GM19397 (cell line): ENCODE data around the gene FZD2.
"Not testable (repeated sequence)": the region's sequence is repeated elsewhere in the genome, so short reads cannot be mapped to it uniquely, and the experiment has no call there.

Experiments
- ATAC-seq: cut with Tn5 transposase; IDR thresholded peaks from one replicate; pipeline ENCODE4 v1.9.1; 2021; ENCODE audit warnings: mild to moderate bottlenecking, moderate library complexity; ENCODE audit not compliant: unreplicated experiment

FZD2 gene

GRCh38 chr17:44556832-44557606 lies at the start of gene FZD2:
FZD2 (plus strand) TSS chr17:44557484; CDS start chr17:44557689, 205 bp downstream.
- ATAC-seq: no peak

DNA sequence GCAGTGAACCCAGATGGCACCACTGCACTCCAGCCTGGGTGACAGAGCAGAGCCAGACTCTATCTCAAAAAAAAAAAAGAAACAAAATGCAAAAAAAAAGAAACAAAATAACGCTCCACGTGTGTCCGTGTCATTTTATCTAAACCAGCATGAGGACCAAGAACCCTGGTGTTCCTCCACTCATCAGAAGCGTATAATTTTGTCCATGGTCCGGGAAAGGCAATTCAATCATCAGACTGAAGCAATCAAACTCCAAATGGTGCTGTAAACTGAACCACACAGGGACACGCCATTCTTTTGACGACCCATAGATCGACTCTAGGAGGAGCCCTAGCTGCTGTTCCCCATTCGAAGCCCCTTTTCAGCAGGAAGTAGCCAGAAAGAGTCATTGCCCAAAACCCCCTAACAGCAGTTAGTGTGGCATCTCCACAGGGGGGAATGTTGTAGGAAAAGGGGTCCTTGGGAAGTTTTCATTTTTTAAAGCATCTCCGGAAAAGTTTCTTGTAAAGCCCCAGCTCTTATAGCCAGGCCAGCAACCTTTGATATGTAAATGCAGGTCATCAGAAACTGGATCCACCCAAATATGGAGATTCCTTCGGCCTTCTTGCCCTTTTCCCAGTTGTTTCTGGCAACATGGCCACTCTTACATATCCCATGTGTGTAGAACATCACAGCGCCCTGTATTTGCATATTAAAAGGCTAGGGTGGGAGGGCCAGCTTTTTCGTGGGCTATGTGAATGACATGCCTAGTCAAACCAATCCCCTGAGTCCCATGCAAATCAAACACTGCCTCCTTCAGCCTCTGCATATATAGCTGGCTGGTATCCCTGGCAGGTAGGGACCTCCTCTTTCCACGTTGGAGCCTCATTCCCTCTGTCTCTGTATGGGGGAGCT lies 45.8 kb upstream of the FZD2 start:
- not testable (repeated sequence) for ATAC-seq

GRCh38 chr17:44518032-44518431 lies 39.3 kb upstream of the FZD2 start:
- ATAC-seq: no peak

DNA sequence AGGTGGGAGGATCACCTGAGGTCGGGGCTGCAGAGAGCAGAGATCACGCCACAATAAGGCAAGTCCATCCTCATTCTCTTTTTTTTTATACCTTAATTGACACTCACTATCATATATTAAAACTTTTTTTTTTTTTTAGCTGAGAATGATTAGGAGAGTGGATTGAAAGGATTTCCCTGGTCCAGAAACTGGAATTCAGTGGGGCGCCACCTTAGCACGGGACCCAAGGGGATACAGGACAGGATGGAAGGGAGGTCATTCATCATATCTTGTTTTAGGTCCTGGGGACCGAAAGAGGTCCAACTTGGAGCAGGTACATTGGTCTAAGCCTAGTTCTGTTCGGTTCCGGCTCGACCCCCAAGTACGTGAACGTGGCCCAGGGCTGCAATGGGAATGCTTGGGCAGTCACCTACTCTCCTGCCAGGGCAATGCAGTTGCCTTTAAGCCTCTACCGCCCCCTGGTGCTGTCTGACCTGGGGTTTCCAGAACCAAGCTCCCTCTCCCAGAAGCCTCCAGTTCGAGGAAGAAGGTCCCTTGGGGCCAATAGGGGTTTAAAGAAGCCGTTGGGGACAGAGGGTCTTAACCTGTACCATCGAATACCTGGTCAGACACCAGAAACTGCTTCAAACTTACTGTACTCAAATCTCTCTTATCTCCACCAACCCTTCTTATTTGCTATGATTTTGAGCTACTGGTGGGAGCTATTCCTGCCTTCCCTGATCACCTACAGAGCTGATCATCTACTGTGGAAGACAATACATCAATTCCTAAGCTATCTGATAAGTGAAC lies 34.2 kb upstream of the FZD2 start:
- ATAC-seq: no peak

DNA sequence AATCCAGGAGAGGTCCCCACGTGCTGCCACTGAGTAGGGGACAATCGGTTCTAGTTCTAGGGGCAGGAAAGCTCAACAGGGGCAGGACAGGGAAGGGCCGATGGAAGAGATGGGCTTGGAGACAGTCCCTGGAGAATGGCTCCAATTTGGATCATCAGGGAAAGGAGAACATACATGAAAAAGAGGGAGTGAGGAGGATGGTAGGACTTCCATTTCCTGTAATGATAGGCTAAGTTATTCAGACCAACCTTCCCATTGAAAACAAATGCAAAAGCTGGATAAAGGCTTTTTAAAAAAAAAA lies 33.7 kb upstream of the FZD2 start:
- no peak for ATAC-seq

- no peak for ATAC-seq
Measured at GRCh38 chr17:44527102-44527501, 30.2 kb upstream of the FZD2 start.

DNA sequence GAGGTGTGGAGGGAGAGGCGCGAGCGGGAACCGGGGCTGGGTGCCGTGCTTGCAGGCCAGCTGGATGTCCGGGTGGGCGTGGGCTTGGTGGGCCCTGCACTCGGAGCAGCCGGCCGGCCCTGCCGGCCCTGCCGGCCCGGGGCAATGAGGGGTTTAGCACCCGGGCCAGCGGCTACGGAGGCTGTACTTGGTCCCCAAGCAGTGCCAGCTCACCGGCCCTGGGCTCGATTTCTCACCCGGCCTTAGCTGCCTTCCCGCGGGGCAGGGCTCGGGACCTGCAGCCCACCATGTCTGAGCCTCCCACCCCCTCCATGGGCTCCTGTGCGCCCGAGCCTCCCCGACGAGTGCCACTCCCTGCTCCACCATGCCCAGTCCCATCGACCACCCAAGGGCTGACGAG lies 29.3 kb upstream of the FZD2 start:
- ATAC-seq: no peak

GRCh38 chr17:44529864-44530263 lies 27.4 kb upstream of the FZD2 start:
- no peak for ATAC-seq

DNA sequence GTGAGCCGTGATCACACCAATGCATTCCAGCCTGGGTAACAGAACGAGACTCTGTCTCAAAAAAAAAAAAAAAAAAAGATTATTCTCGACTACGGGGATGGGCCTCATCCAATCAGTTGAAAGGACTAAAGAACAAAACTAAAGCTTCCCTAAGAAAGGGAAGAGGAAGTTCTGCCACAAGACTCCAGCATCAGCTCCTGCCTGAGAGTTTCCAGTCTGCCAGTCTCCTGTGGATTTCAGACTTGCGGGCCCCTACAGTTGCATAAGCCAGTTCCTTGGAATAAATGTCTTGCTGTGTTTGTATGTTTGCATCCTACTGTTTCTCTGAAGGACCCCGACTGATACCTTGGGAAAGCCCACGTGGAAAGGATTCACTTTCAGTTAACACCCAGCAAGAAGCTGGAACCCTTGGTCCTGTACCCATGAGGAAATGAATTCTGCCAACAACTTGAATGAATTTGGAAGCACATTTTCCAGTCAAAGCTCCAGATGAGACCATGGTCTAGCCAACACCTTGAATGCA lies 26.3 kb upstream of the FZD2 start:
- no peak for ATAC-seq

- peak; percentile 52 for ATAC-seq
Measured at GRCh38 chr17:44533533-44534246, 23.6 kb upstream of the FZD2 start.

GRCh38 chr17:44536090-44536953 lies 21.0 kb upstream of the FZD2 start:
- no peak for ATAC-seq

DNA sequence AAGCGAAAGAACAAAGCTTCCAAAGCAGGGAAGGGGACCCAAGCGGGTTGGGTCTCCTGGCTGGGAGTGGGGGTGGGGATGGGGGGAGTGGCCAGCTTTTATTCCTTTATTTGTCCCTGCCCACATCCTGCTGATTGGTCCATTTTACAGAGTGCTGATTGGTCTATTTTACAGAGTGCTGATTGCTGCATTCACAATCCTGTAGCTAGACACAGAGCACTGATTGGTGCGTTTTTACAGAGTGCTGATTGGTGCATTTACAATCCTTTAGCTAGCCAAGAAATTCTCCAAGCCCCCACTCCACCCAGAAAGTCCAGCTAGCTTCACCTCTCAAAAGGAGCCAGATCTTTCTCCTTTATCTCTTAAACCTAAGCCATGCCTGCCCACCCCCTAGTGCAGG lies 19.4 kb upstream of the FZD2 start:
- ATAC-seq: not testable (repeated sequence)

- ATAC-seq: no peak
Measured at GRCh38 chr17:44539673-44540072, 17.6 kb upstream of the FZD2 start.

- no peak for ATAC-seq
Measured at GRCh38 chr17:44540246-44541084, 16.8 kb upstream of the FZD2 start.

DNA sequence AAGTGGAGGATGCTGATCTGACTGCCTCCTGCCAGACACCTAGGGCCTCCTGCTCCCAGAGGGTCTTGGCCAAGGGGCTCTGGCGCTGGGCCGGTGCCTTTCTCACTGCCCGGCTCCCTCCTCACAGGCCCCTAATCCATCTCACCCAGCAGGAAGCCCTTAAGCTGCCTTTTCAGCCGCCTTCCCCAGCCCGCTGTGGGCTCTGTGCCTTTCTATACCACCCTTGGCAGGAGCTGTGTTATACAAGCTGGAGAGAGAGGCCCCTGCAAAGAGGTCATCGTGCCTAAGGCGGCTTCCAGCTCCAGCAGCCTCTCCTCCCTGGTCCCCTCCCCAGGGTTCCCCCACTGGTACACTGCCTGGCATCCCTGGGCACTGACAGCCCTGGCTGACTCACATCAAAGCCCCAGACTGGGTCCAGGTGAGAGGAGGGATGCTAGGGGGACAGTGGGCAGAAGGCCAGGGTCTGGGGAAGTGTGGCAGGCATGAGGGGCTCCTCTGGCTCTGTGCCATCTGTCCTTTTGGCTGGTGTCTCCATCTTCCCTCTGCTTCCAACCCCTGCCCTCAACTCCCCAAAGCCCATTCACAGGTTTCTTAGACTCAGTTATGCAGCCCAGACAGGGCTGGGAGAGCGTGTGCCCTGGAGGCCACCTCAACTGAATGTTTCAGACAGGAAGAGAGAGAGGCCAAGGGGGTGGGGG lies 15.3 kb upstream of the FZD2 start:
- no peak for ATAC-seq

DNA sequence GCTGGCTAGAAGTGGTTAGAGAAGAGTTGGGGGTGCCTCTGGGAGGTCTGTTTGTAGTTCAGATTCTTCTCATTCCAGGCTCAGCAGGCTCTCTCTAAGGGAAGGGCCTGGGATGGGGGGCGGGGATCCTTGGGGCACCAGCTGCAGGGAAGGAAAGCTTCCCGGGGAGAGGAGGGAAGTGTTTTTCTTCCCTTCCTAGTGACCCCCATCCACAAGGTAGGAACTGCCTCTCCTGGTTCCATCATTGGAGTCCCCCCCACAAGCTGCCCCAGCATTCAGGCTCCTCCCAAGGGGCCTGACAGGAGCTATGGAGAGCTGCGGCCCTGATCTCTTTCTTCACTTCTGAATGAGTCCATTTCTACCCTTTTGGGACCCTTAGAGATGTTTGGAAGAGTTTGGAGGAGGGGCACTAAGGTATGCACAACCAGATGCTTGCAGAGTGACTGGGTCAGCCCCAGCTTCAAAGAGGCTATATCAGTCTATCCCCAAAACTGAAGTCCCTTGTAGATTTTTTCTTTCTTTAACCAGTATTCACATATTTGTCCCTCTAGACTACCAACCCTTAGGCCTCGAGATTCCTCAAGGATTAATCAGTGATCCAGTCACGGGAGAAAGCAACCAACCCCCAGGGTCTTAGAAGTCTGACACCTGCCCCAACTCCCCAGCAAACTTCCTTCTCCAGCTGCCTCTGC lies 13.9 kb upstream of the FZD2 start:
- no peak for ATAC-seq

DNA sequence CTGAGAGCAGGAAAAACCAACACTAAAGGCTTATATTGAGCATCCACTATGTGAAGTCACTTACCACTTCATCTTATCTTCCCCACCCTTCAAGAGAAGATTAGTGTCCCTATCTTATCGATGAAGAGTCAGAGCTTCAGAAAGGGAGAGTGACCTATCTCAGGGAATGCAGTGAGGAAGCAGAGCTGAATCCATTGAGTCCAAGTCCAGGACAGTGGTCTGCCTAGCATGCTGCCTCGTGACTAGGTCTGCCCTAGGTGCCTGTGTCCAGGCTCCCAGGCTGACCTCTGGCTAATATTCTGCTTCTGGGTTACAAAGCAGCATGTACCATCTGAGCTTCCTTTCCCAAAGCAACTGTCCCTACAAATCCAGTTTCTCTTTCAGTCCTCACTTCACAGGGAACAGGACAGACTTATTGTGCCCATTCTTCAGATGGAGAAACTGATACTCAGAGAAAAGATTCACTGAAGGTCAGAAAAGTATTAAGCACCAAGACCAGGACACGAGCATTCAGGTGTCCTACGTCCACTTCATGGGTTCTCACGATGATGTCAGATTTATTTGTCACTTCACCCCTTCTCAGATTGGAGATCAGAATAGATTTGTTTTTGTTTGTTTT lies 13.3 kb upstream of the FZD2 start:
- no peak for ATAC-seq
